Fibroblast of the aortic adventitia (primary cell): ENCODE data around the gene DMBT1. TPM values are rescaled to one million over a fixed set of nuclear protein-coding genes. Genes with fewer than 3 reads are reported as not detected.

Experiments used
- DNase-seq: peaks from one replicate; pipeline ENCODE4 v3.0.0-alpha.2; 2010; ENCODE audit warnings: low read depth
- H3K4me3 ChIP-seq: 2 replicates; pipeline ENCODE4 v1.5.1; 2011; ENCODE audit warnings: low read depth, mild to moderate bottlenecking, control low read depth, low read length, moderate library complexity
- total RNA-seq: library from RNA; depleted of rRNA; stranded (reverse); fragments of >200 nt; gene quantifications from 2 replicates; pipeline ENCODE4 v1.2.3, GENCODE V29; 2012; ENCODE audit warnings: low replicate concordance
- TF ChIP-seq, protein P1 (sequence below): IDR thresholded peaks from 2 replicates; pipeline ENCODE4 v1.5.1; 2011; ENCODE audit warnings: mild to moderate bottlenecking, low read length, control low read depth, inconsistent platforms; ENCODE audit not compliant: insufficient read depth

DMBT1 gene
- under 0.01 and 0.08 TPM in 2 replicates for total RNA-seq

DNA sequence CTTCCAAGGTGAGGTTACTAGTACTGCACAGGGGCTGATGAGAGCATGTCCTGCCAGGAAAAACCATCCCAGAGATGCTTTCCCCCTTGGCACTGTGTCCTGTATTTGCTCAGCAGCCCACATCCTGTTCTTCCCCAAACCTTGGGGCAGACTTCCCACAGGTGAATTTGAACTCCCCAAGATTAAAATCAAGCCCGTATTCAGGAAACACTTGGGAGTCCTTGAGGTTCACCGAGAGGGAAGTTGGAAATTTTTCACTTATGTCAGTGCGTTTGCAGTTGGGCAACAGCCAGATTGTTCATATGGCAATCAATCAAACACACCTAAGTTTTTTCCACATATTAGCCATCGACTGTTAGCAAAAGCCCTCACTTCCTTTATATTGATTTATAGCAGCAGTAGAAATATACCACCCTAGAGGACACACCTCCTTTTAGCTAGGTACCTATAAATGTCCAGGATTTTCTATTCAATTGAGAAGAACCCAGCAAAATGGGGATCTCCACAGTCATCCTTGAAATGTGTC lies at the start of gene DMBT1:
Gene DMBT1 (plus strand): TSS at position 476 of the 526 bp plus-strand sequence. CDS start 17 bp downstream, at position 493.
- no peak for DNase-seq
- no peak within 1 kb of the TSS for H3K4me3 ChIP-seq
- TF ChIP-seq, protein P1, sequence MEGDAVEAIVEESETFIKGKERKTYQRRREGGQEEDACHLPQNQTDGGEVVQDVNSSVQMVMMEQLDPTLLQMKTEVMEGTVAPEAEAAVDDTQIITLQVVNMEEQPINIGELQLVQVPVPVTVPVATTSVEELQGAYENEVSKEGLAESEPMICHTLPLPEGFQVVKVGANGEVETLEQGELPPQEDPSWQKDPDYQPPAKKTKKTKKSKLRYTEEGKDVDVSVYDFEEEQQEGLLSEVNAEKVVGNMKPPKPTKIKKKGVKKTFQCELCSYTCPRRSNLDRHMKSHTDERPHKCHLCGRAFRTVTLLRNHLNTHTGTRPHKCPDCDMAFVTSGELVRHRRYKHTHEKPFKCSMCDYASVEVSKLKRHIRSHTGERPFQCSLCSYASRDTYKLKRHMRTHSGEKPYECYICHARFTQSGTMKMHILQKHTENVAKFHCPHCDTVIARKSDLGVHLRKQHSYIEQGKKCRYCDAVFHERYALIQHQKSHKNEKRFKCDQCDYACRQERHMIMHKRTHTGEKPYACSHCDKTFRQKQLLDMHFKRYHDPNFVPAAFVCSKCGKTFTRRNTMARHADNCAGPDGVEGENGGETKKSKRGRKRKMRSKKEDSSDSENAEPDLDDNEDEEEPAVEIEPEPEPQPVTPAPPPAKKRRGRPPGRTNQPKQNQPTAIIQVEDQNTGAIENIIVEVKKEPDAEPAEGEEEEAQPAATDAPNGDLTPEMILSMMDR, result no peak

DNA sequence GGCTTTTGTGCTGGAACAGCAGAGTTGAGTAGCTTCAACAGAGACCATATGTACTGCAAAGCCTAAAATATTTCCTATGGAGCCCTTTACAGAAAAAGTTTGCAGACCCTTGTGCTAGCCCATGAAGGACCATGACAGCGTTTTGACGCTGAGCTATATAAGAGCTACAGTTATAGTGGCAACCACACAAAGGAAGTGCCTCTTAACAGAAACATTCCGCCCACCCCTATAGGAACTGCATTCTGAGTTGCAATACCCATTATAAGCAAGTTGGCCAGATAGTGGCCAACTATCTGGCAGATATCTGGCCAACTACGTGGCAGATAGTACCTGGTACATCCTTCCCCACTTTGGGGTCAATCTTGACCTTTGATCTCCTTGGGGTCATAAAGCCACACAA lies 47.5 kb upstream of the DMBT1 start:
- DNase-seq, result no peak
- TF ChIP-seq, protein P1, result no peak
- no peak overlapping the region for H3K4me3 ChIP-seq

DNA sequence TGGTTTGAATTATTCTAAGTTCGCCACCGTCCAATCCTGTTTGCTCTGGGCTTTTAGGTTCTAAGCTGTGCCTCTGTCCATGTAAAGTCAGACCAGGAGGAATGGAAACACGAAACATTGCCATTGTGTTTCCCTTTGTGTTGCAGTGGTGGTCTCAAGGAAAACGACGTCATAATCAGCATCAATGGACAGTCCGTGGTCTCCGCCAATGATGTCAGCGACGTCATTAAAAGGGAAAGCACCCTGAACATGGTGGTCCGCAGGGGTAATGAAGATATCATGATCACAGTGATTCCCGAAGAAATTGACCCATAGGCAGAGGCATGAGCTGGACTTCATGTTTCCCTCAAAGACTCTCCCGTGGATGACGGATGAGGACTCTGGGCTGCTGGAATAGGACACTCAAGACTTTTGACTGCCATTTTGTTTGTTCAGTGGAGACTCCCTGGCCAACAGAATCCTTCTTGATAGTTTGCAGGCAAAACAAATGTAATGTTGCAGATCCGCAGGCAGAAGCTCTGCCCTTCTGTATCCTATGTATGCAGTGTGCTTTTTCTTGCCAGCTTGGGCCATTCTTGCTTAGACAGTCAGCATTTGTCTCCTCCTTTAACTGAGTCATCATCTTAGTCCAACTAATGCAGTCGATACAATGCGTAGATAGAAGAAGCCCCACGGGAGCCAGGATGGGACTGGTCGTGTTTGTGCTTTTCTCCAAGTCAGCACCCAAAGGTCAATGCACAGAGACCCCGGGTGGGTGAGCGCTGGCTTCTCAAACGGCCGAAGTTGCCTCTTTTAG lies 46.3 kb upstream of the DMBT1 start:
- DNase-seq, result peak; percentile 24

DNA sequence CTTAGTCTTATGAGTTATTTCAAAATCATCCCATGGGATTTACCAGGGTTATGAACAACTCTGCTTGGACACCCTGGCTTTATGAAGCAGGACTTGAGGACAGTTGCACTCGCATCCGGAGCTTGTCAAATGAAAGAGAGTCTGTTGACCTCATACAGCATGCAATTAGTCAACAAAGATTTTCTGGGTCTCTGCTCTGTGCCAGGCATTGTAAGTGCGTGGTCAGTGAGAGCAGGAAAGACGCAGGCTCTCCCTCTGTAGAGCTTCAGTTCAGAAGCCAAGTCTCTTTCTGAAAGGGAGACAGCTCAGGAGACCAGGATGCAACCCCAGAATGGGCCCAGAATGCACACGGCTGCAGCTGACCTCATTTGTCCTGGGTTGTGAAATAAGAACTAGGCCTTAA lies 45.5 kb upstream of the DMBT1 start:
- TF ChIP-seq, protein P1, result no peak
- DNase-seq, result peak; percentile 12
- H3K4me3 ChIP-seq, result no peak overlapping the region

More for the DNA sequence above, 46.3 kb upstream of the DMBT1 start:
- TF ChIP-seq, protein P1, result no peak
- no peak overlapping the region for H3K4me3 ChIP-seq

DNA sequence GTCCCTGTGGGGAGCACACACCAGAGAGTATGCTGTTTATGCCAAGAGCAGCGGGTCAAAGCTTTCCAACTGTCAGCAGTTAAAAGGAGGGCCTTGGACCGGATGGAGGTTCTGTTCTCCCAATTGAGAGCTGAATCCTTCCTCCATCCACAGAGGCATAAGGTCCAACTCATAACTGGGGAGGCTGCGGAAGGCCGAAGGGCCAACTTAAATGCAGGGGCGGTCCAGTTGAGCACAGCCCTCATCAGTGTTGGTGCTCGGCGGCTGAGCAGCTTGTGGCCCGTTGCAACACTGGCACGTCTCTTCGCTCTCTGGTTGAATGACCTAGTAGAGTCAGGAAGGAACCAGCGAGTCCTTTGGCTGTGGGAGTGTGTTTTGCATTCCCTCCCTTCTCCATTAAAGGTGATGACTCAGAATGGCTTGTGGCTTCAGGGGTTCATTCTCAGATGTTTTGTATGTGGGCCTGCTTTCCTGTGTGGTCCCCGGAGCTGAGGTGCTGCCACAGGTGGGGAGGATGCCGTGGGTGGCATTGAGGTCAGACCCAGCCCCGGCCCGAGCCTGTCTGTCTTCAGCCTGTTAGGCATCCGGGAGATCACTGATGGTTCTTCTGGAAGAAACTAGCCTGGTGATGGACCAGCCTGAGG lies 44.8 kb upstream of the DMBT1 start:
- H3K4me3 ChIP-seq, result no peak overlapping the region
- DNase-seq, result no peak
- TF ChIP-seq, protein P1, result no peak

DNA sequence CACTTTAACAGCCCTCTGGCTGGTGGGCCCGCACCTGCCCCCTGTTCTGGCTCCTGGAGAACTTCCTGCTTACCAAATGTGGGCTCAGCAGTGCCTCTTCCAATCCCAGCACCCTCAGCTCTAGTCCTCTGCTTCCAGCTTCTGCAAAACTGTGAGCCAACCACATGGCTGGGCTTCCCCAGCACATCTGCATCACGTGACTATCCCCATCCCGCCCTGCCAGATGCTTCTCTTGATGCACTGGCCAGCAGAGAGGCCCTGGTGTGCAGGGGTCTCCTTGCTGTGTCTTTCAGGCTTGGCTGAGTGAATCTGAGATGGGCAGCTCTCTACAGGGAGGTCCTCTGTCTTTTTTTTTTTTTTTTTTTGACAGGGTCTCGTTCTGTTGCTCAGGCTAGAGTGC lies 43.8 kb upstream of the DMBT1 start:
- TF ChIP-seq, protein P1, result no peak
- DNase-seq, result no peak
- no peak overlapping the region for H3K4me3 ChIP-seq
